SJSA1 (cell line): ENCODE measurements around the gene CPSF4L. TPM values are rescaled to one million over a fixed set of nuclear protein-coding genes. Genes with fewer than 3 reads are reported as not detected.

Source experiments
- DNase-seq, 2 experiments: peaks; one replicate each; pipeline ENCODE4 v3.0.0-alpha.2; 2015 to 2020; ENCODE audit warnings: low spot score in 2 of 2, low read depth in 1 of 2
- H3K27ac ChIP-seq: fragments of 250-450 bp; sonication (Bioruptor Pico); 2 replicates; pipeline ENCODE4 v1.5.1; 2020; ENCODE audit warnings: mild to moderate bottlenecking, moderate library complexity
- H3K27me3 ChIP-seq: fragments of 250-450 bp; sonication (Bioruptor Pico); replicated peaks from 2 replicates; pipeline ENCODE4 v1.5.1; 2020; ENCODE audit warnings: mild to moderate bottlenecking, moderate library complexity
- H3K36me3 ChIP-seq: fragments of 250-450 bp; sonication (Bioruptor Pico); 2 replicates; pipeline ENCODE4 v1.5.1; 2020; ENCODE audit warnings: mild to moderate bottlenecking
- H3K4me1 ChIP-seq: fragments of 250-450 bp; sonication (Bioruptor Pico); replicated peaks from 2 replicates; pipeline ENCODE4 v1.6.1; 2021; ENCODE audit warnings: mild to moderate bottlenecking
- H3K4me3 ChIP-seq: fragments of 250-450 bp; sonication (Bioruptor Pico); 2 replicates; pipeline ENCODE4 v1.5.1; 2020; ENCODE audit warnings: mild to moderate bottlenecking
- H3K9me3 ChIP-seq: fragments of 250-450 bp; sonication (Bioruptor Pico); replicated peaks from 2 replicates; pipeline ENCODE4 v1.5.1; 2020; ENCODE audit warnings: mild to moderate bottlenecking
- total RNA-seq: library from RNA; depleted of rRNA; stranded (reverse); fragments of >200 nt; shearing (Covaris generic); gene quantifications from 2 replicates; pipeline ENCODE4 v1.2.3, GENCODE V29; 2014

CPSF4L gene
- total RNA-seq, 1 experiment from 2014 or later: 0.21 TPM

DNA sequence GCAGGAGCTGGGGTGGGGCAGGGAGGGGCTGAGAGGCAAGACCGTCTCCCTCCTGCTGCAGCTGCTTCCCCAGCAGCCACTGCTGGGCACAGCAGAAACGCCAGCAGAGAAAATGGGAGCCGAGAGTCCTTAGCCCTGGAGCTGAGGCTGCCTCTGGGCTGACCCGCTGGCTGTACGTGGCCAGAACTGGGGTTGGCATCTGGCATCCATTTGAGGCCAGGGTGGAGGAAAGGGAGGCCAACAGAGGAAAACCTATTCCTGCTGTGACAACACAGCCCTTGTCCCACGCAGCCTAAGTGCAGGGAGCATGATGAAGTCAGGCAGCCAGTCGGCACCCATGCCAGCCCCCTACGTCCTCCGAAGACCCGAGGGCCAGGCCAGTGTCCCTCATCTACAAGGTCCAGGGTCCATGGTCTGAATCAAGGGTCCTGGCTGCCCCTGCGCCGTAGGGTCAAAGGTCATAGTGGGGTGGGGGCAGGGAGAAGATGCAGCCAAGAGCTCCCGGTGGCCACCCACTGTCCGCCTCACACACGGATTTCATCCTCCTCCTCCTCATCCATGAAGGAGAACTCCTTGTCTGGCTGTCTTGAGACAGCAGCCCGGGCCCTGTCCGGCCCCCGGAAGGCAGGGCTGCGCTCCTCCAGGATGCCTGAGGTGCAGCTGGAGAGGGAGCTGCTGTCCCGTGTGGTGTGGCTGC is 23.4 kb upstream of the CPSF4L start:
- Histone ChIP-seq H3K27me3 (no peaks in the 10 kb centered on the region), H3K36me3 (peaks cover 83% of the 10 kb centered on the region), H3K9me3 (no peaks in the 10 kb centered on the region), H3K4me1 (peaks cover 30% of the 10 kb centered on the region), H3K4me3 (no peak overlapping the region), H3K27ac (no peak overlapping the region)
- DNase-seq: no peak

DNA sequence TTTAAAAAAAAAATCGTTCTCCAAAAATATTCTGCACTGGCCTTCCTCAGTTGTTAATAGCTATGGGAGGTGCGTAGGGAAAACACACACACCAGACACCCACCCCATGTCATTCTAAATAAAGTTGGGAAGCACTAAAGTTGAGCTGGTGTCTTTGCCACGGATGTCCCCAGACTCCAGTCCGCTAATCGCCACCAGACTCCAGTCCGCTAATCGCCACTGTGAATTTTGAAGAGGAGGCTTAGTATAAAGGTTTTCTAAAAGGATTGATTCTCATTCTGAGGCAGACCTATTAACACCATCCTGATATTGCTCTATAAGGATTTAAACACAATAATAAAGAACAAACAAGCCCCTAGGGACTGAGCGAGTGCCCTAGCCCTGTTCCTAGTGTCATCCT is 22.7 kb upstream of the CPSF4L start:
- Histone ChIP-seq H3K4me3 (no peak overlapping the region), H3K4me1 (peaks cover 30% of the 10 kb centered on the region), H3K27me3 (no peaks in the 10 kb centered on the region), H3K9me3 (no peaks in the 10 kb centered on the region), H3K27ac (no peak overlapping the region), H3K36me3 (peaks cover 86% of the 10 kb centered on the region)
- DNase-seq: no peak

GRCh38 chr17:73283841-73284282 is 22.2 kb upstream of the CPSF4L start:
- peaks cover 85% of the 10 kb centered on the region for H3K36me3 ChIP-seq
- H3K9me3 ChIP-seq: no peaks in the 10 kb centered on the region; the same call in 1 of the 2 replicates
- no peak overlapping the region for H3K4me3 ChIP-seq
- no peak overlapping the region for H3K27ac ChIP-seq
- DNase-seq: no peak
- peaks cover 30% of the 10 kb centered on the region for H3K4me1 ChIP-seq
- no peaks in the 10 kb centered on the region for H3K27me3 ChIP-seq

- H3K27me3 ChIP-seq: no peaks in the 10 kb centered on the region
- no peak overlapping the region for H3K4me3 ChIP-seq
- no peak for DNase-seq
- peaks cover 80% of the 10 kb centered on the region for H3K36me3 ChIP-seq
- H3K9me3 ChIP-seq: no peaks in the 10 kb centered on the region; the same call in 1 of the 2 replicates
- peaks cover 30% of the 10 kb centered on the region for H3K4me1 ChIP-seq
- no peak overlapping the region for H3K27ac ChIP-seq
Observed at GRCh38 chr17:73283250-73283649, 21.6 kb upstream of the CPSF4L start.

- Histone ChIP-seq H3K27ac (no peak overlapping the region), H3K4me1 (peaks cover 31% of the 10 kb centered on the region), H3K4me3 (no peak overlapping the region), H3K36me3 (peaks cover 76% of the 10 kb centered on the region), H3K9me3 (no peaks in the 10 kb centered on the region; the same call in 1 of the 2 replicates), H3K27me3 (no peaks in the 10 kb centered on the region)
- no peak for DNase-seq
Observed at GRCh38 chr17:73282629-73283028, 20.9 kb upstream of the CPSF4L start.

DNA sequence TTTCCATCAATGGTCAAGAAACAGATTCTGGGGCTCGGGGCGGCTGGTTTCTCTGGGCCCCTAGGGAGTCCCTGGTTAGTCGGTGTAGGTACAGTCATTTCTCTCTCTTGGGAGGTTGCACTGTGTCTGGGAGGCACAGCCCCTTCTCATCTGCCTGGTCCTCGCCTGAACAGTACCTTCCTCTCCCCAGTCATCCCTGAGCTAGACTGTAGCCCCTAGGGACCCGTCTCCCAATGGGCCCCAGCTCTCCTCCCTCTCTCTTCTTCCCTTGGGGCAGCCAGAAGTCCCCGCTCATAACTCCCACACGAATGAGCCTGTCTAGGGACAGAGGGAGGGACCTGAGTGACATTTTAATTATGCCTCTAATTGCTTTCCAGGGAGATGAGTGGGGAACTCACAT is 20.2 kb upstream of the CPSF4L start:
- DNase-seq: no peak
- H3K4me3 ChIP-seq: no peak overlapping the region
- no peaks in the 10 kb centered on the region for H3K27me3 ChIP-seq
- H3K9me3 ChIP-seq: no peaks in the 10 kb centered on the region; the same call in 1 of the 2 replicates
- peaks cover 70% of the 10 kb centered on the region for H3K36me3 ChIP-seq
- peaks cover 24% of the 10 kb centered on the region for H3K4me1 ChIP-seq
- H3K27ac ChIP-seq: no peak overlapping the region

DNA sequence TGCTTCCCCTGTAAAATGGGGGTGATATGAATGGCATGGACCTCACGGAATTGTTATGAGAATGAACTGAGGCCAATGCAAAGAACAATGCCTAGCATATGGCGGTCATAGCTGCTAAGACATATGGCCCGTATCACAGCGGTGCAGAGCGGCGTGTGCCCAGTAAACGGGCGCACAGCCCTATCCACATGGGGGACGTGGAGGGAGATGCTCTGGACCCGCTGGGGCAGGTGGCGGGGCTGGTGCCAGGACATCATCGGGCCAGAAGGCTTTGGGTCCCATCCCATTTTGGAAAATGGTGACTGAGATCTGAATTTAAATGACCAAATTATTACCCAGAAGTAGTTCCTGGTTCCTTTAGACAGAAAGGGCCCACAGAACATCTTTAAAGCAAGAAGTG is 18.5 kb upstream of the CPSF4L start:
- Histone ChIP-seq H3K4me1 (peaks cover 21% of the 10 kb centered on the region), H3K9me3 (no peaks in the 10 kb centered on the region; the same call in 1 of the 2 replicates), H3K27me3 (no peaks in the 10 kb centered on the region), H3K27ac (no peak overlapping the region), H3K4me3 (no peak overlapping the region), H3K36me3 (peaks cover 52% of the 10 kb centered on the region)
- no peak for DNase-seq

DNA sequence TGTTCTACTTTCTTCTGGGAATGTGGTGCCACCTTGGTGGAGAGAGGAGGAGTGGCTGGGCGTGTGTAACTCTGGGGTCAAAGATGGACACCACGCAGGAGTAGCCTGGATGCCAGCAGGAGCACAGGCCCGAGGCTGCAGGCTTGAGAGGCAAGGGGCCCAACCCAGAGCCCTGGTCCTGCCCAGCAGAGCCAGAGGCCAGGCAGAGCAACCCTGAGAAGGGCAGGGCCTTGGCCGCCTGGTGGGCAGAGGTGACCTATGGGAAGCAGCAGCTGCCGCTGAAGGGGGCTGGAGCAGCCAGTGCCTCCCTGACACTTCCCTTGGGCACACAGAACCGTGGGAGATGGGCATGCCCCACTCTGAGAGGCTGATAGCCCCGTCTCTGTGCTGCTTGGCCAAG is 18.0 kb upstream of the CPSF4L start:
- no peak overlapping the region for H3K27ac ChIP-seq
- no peaks in the 10 kb centered on the region; the same call in 1 of the 2 replicates for H3K9me3 ChIP-seq

GRCh38 chr17:73278465-73279453 is 17.1 kb upstream of the CPSF4L start:
- H3K9me3 ChIP-seq: no peaks in the 10 kb centered on the region; the same call in 1 of the 2 replicates
- peaks cover 21% of the 10 kb centered on the region for H3K4me1 ChIP-seq
- H3K27me3 ChIP-seq: no peaks in the 10 kb centered on the region
- H3K4me3 ChIP-seq: no peak overlapping the region
- peaks cover 38% of the 10 kb centered on the region for H3K36me3 ChIP-seq
- DNase-seq: peak in 1 of 2 experiments; percentile 48
- no peak overlapping the region for H3K27ac ChIP-seq

More for the DNA sequence above, 18.0 kb upstream of the CPSF4L start:
- no peak for DNase-seq
- no peaks in the 10 kb centered on the region for H3K27me3 ChIP-seq
- H3K36me3 ChIP-seq: peaks cover 48% of the 10 kb centered on the region
- no peak overlapping the region for H3K4me3 ChIP-seq
- peaks cover 21% of the 10 kb centered on the region for H3K4me1 ChIP-seq

DNA sequence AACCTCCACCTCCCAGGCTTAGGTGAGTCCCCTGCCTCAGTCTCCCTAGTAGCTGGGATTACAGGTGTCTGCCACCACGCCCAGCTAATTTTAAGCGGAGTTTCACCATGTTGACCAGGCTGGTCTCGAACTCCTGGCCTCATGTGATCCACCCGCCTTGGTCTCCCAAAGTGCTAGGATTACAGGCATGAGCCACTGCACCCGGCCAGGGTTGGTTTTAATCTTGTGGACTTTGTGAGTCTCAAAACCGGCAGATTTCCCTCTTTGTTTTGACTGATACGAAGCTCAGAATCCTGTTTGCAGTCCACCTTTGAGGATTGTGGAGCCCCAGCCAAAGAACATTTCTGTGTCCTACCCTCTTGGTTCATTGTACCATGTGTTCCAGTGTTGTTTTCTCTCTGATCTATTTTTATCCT is 16.4 kb upstream of the CPSF4L start:
- no peak for DNase-seq
- Histone ChIP-seq H3K4me1 (peaks cover 21% of the 10 kb centered on the region), H3K36me3 (peaks cover 32% of the 10 kb centered on the region), H3K27me3 (no peaks in the 10 kb centered on the region), H3K9me3 (no peaks in the 10 kb centered on the region; the same call in 1 of the 2 replicates), H3K4me3 (no peak overlapping the region), H3K27ac (no peak overlapping the region)

DNA sequence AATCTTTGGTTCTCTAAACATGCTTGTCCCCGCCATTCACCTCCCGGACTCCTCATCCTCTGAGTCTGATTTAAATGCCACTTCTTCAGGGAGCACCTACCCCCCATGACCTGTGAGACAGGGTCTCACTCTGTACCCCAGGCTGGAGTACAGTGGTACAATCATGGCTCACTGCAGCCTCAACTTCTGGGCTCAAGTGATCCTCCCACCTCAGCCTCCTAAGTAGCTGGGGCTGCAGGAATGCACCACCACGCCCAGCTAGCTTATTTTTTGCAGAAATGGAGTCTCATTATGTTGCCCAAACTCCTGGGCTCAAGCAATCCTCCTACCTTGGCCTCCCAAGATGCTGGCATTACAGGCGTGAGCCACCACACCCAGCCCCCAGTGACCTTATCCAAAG is 12.8 kb upstream of the CPSF4L start:
- Histone ChIP-seq H3K27me3 (no peaks in the 10 kb centered on the region), H3K9me3 (no peaks in the 10 kb centered on the region; the same call in 1 of the 2 replicates), H3K36me3 (peaks cover 5% of the 10 kb centered on the region; the same call in 1 of the 2 replicates), H3K4me1 (peaks cover 13% of the 10 kb centered on the region), H3K4me3 (no peak overlapping the region), H3K27ac (no peak overlapping the region)
- DNase-seq: no peak

- Histone ChIP-seq H3K9me3 (no peaks in the 10 kb centered on the region), H3K4me1 (no peaks in the 10 kb centered on the region), H3K36me3 (no peaks in the 10 kb centered on the region), H3K27me3 (no peaks in the 10 kb centered on the region), H3K27ac (no peak overlapping the region), H3K4me3 (no peak overlapping the region)
- no peak for DNase-seq
Observed at GRCh38 chr17:73272906-73273218, 11.2 kb upstream of the CPSF4L start.

DNA sequence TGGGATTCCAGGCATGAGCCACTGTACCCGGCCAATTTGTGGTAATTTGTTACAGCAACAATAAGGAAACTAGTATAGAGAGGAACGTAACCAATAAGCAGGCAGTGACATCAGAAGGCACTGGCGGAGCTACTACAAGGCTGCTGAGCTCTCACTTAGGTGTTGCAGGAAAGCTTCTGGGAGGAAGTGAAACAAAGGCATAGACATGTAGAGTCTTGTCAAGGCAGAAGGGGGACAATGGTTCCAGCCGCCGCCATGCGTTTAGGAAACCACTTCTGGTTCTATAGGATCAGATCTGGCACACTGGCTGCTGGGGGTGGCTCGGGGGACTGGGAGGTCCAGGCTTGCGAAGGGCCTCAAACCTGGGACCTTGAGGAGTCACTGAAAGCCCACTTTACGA is 9.4 kb upstream of the CPSF4L start:
- Histone ChIP-seq H3K4me3 (no peak overlapping the region), H3K4me1 (no peaks in the 10 kb centered on the region), H3K27me3 (no peaks in the 10 kb centered on the region), H3K27ac (no peak overlapping the region), H3K9me3 (no peaks in the 10 kb centered on the region), H3K36me3 (no peaks in the 10 kb centered on the region)
- no peak for DNase-seq

- no peak for DNase-seq
- Histone ChIP-seq H3K4me3 (no peak overlapping the region), H3K9me3 (no peaks in the 10 kb centered on the region), H3K27ac (no peak overlapping the region), H3K27me3 (no peaks in the 10 kb centered on the region), H3K4me1 (peaks cover 6% of the 10 kb centered on the region), H3K36me3 (no peaks in the 10 kb centered on the region)
Observed at GRCh38 chr17:73269791-73270190, 8.1 kb upstream of the CPSF4L start.
